K562 (cell line): Measurements from ENCODE around the gene CUX1. TPM values are rescaled to one million over a fixed set of nuclear protein-coding genes. Genes with fewer than 3 reads are reported as not detected.

Experiments used
- CGGBP1 ChIP-seq: fragments of 250-450 bp; sonication (Bioruptor Pico); IDR thresholded peaks from 2 replicates; pipeline ENCODE4 v1.9.0; 2021; ENCODE audit warnings: mild to moderate bottlenecking
- CLOCK ChIP-seq: fragments of 250-450 bp; sonication (Bioruptor Pico); IDR thresholded peaks from 2 replicates; pipeline ENCODE4 v1.4.0; 2020; ENCODE audit warnings: mild to moderate bottlenecking, moderate library complexity, borderline replicate concordance
- DDX20 ChIP-seq: fragments of 450-650 bp; IDR thresholded peaks from 2 replicates; pipeline ENCODE4 v1.6.1; 2016; ENCODE audit warnings: missing genetic modification characterization, low read depth, mild to moderate bottlenecking, missing compliant biosample characterization, moderate library complexity
- ELK3 ChIP-seq: fragments of 450-650 bp; formaldehyde crosslinking; IDR thresholded peaks from 2 replicates; pipeline ENCODE4 v1.4.0; 2020; ENCODE audit warnings: mild to moderate bottlenecking
- FOXK1 ChIP-seq: sonication (generic); formaldehyde crosslinking; IDR thresholded peaks from 2 replicates; pipeline ENCODE4 v1.8.0; 2022; ENCODE audit warnings: missing genetic modification reagents, mild to moderate bottlenecking, borderline replicate concordance
- FOXP4 ChIP-seq: sonication (generic); formaldehyde crosslinking; IDR thresholded peaks from 2 replicates; pipeline ENCODE4 v1.8.0; 2022; ENCODE audit warnings: mild to moderate bottlenecking, missing genetic modification reagents, borderline replicate concordance
- GATA2 ChIP-seq: sonication (generic); formaldehyde crosslinking; IDR thresholded peaks from 2 replicates; pipeline ENCODE4 v1.4.0; 2020; ENCODE audit warnings: mild to moderate bottlenecking, missing genetic modification reagents
- GTF2B ChIP-seq: IDR thresholded peaks from 2 replicates; pipeline ENCODE4 v1.6.1; 2011; ENCODE audit not compliant: insufficient read length; ENCODE audit errors: extremely low read depth
- HMG20B ChIP-seq: fragments of 250-450 bp; sonication (Bioruptor Pico); IDR thresholded peaks from 2 replicates; pipeline ENCODE4 v1.5.0; 2021; ENCODE audit warnings: mild to moderate bottlenecking
- MBD2 ChIP-seq: sonication (generic); IDR thresholded peaks from 2 replicates; pipeline ENCODE4 v1.6.1; 2016; ENCODE audit warnings: low read depth, borderline replicate concordance
- MCM5 ChIP-seq: fragments of 450-650 bp; IDR thresholded peaks from 2 replicates; pipeline ENCODE4 v1.6.1; 2016; ENCODE audit warnings: low read depth
- NCOA1 ChIP-seq: fragments of 450-650 bp; IDR thresholded peaks from 2 replicates; pipeline ENCODE4 v1.6.1; 2016; ENCODE audit warnings: low read depth
- NCOA6 ChIP-seq: fragments of 450-650 bp; IDR thresholded peaks from 2 replicates; pipeline ENCODE4 v1.6.1; 2017; ENCODE audit warnings: mild to moderate bottlenecking
- NR2C1 ChIP-seq, 2 experiments: fragments of 450-650 bp; IDR thresholded peaks; 2 replicates each; pipeline ENCODE4 v1.6.1; 2017; ENCODE audit warnings: mild to moderate bottlenecking in 2 of 2, antibody characterized with exemption in 1 of 2, inconsistent platforms in 1 of 2, missing compliant biosample characterization in 1 of 2, missing genetic modification characterization in 1 of 2
- TAF7 ChIP-seq: fragments of 450-650 bp; IDR thresholded peaks from 2 replicates; pipeline ENCODE4 v1.6.1; 2016; ENCODE audit warnings: missing genetic modification characterization, missing compliant biosample characterization
- TCF7 ChIP-seq: sonication (generic); IDR thresholded peaks from 2 replicates; pipeline ENCODE4 v1.6.1; 2016; ENCODE audit warnings: antibody characterized with exemption, borderline replicate concordance
- ZBTB8A ChIP-seq: fragments of 450-650 bp; IDR thresholded peaks from 2 replicates; pipeline ENCODE4 v1.6.1; 2018; ENCODE audit warnings: mild to moderate bottlenecking, moderate library complexity; ENCODE audit not compliant: partially characterized antibody
- ZFX ChIP-seq: sonication (generic); formaldehyde crosslinking; IDR thresholded peaks from 2 replicates; pipeline ENCODE4 v1.8.0; 2022; ENCODE audit warnings: mild to moderate bottlenecking, missing genetic modification reagents, moderate library complexity
- ZNF197 ChIP-seq: fragments of 200-800 bp; sonication (Bioruptor generic); IDR thresholded peaks from 2 replicates; pipeline ENCODE4 v1.6.1; 2016; ENCODE audit warnings: low read depth, missing genetic modification characterization, missing compliant biosample characterization
- ZNF444 ChIP-seq: fragments of 250-450 bp; sonication (Bioruptor Pico); IDR thresholded peaks from 2 replicates; pipeline ENCODE4 v1.4.0; 2020; ENCODE audit warnings: mild to moderate bottlenecking, moderate library complexity
- ZNF644 ChIP-seq: fragments of 200-800 bp; sonication (Bioruptor generic); IDR thresholded peaks from 2 replicates; pipeline ENCODE4 v1.6.1; 2016; ENCODE audit warnings: low read depth, missing genetic modification characterization, missing compliant biosample characterization
- ZNF766 ChIP-seq: fragments of 200-800 bp; sonication (Bioruptor generic); conservative IDR thresholded peaks from 2 replicates; pipeline ENCODE4 v1.6.1; 2016; ENCODE audit warnings: missing genetic modification characterization, missing compliant biosample characterization
- ZNF830 ChIP-seq: fragments of 250-450 bp; sonication (Bioruptor Pico); IDR thresholded peaks from 2 replicates; pipeline ENCODE4 v1.5.0; 2021; ENCODE audit warnings: mild to moderate bottlenecking
- polyA plus RNA-seq, 8 experiments: library from polyadenylated mRNA; depleted of rRNA in 4 of 8; stranded (reverse) in 5 of 8; unstranded in 3 of 8; fragments of >200 nt; fragmentation: Nextera tagmentation in 2 of 8; fragmentation: Illumina TruSeq in 1 of 8; extraction: Ambion mirVana in 2 of 8; extraction: Trizol in 1 of 8; gene quantifications; 2 replicates each; pipeline versions ENCODE4 v1.2.1 to v1.2.3, GENCODE V29; 2011 to 2014; ENCODE audit warnings: inconsistent platforms in 1 of 8, missing spikeins in 1 of 8
- total RNA-seq, 7 experiments: library from RNA; depleted of rRNA in 6 of 7; stranded (reverse); fragments of >200 nt in 6 of 7; fragmentation: Illumina TruSeq in 2 of 7; extraction: Trizol in 2 of 7; gene quantifications; 2 replicates each; pipeline versions ENCODE4 v1.2.1 to v1.2.3, GENCODE V29; 2011 to 2021; ENCODE audit warnings: low replicate concordance in 1 of 7

The CUX1 gene
- total and polyA plus RNA-seq, 9 of the 15 experiments (the other 6 are each of a cell fraction or from before 2014, with no cell fraction given): 3.6 to 55.3 (median 25.2) TPM

GRCh38 chr7:102236592-102237287 is 419.3 kb downstream of the CUX1 start (continued):
- TF ChIP-seq ZNF830 (CRISPR knock-in tag) (no peak), CGGBP1 (no peak), GATA2 (CRISPR knock-in tag) (no peak), HMG20B (CRISPR knock-in tag) (no peak), ZNF644 (tag) (no peak), CLOCK (CRISPR knock-in tag) (no peak), NR2C1 (IDR thresholded peaks at IDR 0.05) (no peak), NR2C1 (tag; IDR thresholded peaks at IDR 0.05) (no peak), ZNF766 (no peak), TCF7 (no peak), DDX20 (tag) (no peak), ZNF197 (CRISPR knock-in tag) (no peak), NCOA1 (no peak), FOXK1 (CRISPR knock-in tag) (no peak), MCM5 (no peak), ZNF444 (no peak), ZFX (CRISPR knock-in tag) (peak; percentile 27; the same call in 1 of the 2 replicates), FOXP4 (CRISPR knock-in tag) (no peak), ELK3 (CRISPR knock-in tag) (no peak), GTF2B (no peak), MBD2 (no peak), ZBTB8A (no peak), NCOA6 (no peak), TAF7 (tag) (no peak)
